Adrenal gland (tissue), 12 donors: Measurements from ENCODE around the gene LYPD6B. TPM values are rescaled to one million over a fixed set of nuclear protein-coding genes. Genes with fewer than 3 reads are reported as not detected.

Source experiments
- DNase-seq, 7 donors: peaks; one replicate each; pipeline ENCODE4 v3.0.0-alpha.2; 2019 to 2020
- H3K27ac ChIP-seq, 5 donors: fragments of 200-600 bp; sonication (generic) in 4 of 5; 1 replicate in 3 of 5; 2 replicates in 2 of 5; pipeline versions ENCODE4 v1.5.1 to v1.8.0; 2016 to 2020; ENCODE audit warnings: mild to moderate bottlenecking in 1 of 5
- H3K27me3 ChIP-seq: fragments of 200-600 bp; 2 replicates; pipeline ENCODE4 v1.8.0; 2021
- H3K36me3 ChIP-seq, 2 donors: fragments of 200-600 bp; replicated peaks in 1 of 2; 1 replicate in 1 of 2; 2 replicates in 1 of 2; pipeline versions ENCODE4 v1.5.1 to v1.8.0; 2018 to 2022
- H3K4me1 ChIP-seq, 2 donors: fragments of 200-600 bp; replicated peaks in 1 of 2; 1 replicate in 1 of 2; 2 replicates in 1 of 2; pipeline versions ENCODE4 v1.5.1 to v1.8.0; 2018 to 2021
- H3K4me3 ChIP-seq, 4 donors: fragments of 200-600 bp; sonication (generic) in 3 of 4; one replicate each; pipeline ENCODE4 v1.5.1; 2016 to 2018
- H3K9me3 ChIP-seq, 3 donors: fragments of 200-600 bp; sonication (generic) in 1 of 3; replicated peaks in 1 of 3; 1 replicate in 2 of 3; 2 replicates in 1 of 3; pipeline versions ENCODE4 v1.5.1 to v1.8.0; 2016 to 2021
- POLR2A ChIP-seq, 2 donors: fragments of 450-650 bp; IDR thresholded peaks; one replicate each; pipeline ENCODE4 v1.6.1; 2017; ENCODE audit warnings: antibody characterized with exemption in 2 of 2, mild to moderate bottlenecking in 2 of 2, moderate library complexity in 1 of 2
- WGBS, 4 donors: extraction: QIAGEN DNeasy Blood & Tissue Kit in 2 of 4; methylation state at CpG; one replicate each; pipeline versions ENCODE4 v1.1.5 to v1.1.7; 2013 to 2017; 5-methylcytosine and 5-hydroxymethylcytosine counted together
- intact Hi-C, 2 donors: fragments of 100-400 bp; cut with DNase I; formaldehyde crosslinking; loops; one replicate each; pipeline versions ENCODE4 v1.14.1 to v1.15.0; 2022 to 2023
- polyA plus RNA-seq, 3 donors: library from polyadenylated mRNA; stranded (reverse); fragments of 200-250 nt in 2 of 3; fragments of 350-450 nt in 1 of 3; fragmentation: Illumina TruSeq in 1 of 3; extraction: RNeasy Lipid Tissue Mini Kit (QIAGEN cat#74804) in 1 of 3; gene quantifications; one replicate each; pipeline ENCODE4 v1.2.3, GENCODE V29; 2013 to 2014
- total RNA-seq, 9 donors: library from RNA; depleted of rRNA in 4 of 9; stranded (reverse); fragments of >200 nt in 4 of 9; fragments of 120-200 nt in 1 of 9; fragmentation: NEBNext Ultra II Directional in 1 of 9; extraction: Animal tissue kit (Norgen Biotek cat#: 25700) in 1 of 9; gene quantifications; one replicate each; pipeline versions ENCODE4 v1.1.0 to v1.2.4, GENCODE V29; 2013 to 2023
- TF ChIP-seq, protein P1 (sequence below), 6 experiments: fragments of 450-650 bp in 4 of 6; fragments of 200-600 bp in 2 of 6; sonication (generic) in 1 of 6; IDR thresholded peaks; 1 replicate in 5 of 6; 2 replicates in 1 of 6; pipeline versions ENCODE4 v1.5.1 to v1.8.0; 2016 to 2021; ENCODE audit warnings: antibody characterized with exemption in 6 of 6, mild to moderate bottlenecking in 2 of 6, moderate library complexity in 1 of 6
- donor health status: healthy with polysubstance abuse.
- donor health status: Bipolar disorder and iron deficiency.
- donor health status: DM: yes; HTN: yes; CAD: no.
- donor health status: DM: no; HTN: no; CAD: no.
- donor health status: DM: no; HTN: no; CAD: no.
- donor health status: DM: yes; HTN: yes; CAD: no.

The LYPD6B gene
- total and polyA plus RNA-seq, 12 donors, result 0.15 to 0.98 (median 0.50) TPM; not detected in 2

DNA sequence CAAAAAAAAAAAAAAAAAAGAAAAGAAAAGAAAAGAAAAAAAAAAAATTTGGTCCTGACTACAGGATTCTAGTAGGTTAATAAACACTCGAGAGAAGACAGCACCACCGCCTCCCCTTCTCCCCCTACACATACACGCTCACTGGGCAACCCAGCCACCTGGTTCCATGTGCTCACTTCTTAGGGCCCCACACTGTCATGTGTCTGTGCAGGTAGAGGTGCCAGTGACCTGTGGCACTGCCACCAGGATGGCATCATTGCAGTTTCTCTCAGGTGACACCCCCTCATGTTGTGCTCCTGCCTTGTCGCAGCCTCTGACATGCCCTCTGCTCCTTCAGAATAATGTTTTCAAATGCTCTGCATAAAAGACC is 39.7 kb upstream of the LYPD6B start:
- TF ChIP-seq POLR2A (IDR thresholded peaks at IDR 0.05), result no peak
- TF ChIP-seq, protein P1, sequence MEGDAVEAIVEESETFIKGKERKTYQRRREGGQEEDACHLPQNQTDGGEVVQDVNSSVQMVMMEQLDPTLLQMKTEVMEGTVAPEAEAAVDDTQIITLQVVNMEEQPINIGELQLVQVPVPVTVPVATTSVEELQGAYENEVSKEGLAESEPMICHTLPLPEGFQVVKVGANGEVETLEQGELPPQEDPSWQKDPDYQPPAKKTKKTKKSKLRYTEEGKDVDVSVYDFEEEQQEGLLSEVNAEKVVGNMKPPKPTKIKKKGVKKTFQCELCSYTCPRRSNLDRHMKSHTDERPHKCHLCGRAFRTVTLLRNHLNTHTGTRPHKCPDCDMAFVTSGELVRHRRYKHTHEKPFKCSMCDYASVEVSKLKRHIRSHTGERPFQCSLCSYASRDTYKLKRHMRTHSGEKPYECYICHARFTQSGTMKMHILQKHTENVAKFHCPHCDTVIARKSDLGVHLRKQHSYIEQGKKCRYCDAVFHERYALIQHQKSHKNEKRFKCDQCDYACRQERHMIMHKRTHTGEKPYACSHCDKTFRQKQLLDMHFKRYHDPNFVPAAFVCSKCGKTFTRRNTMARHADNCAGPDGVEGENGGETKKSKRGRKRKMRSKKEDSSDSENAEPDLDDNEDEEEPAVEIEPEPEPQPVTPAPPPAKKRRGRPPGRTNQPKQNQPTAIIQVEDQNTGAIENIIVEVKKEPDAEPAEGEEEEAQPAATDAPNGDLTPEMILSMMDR (IDR thresholded peaks at IDR 0.05), result no peak
- intact Hi-C loops, result loop anchor here (10.0 kb wide), 3 partner anchors 354 to 464 kb away; partner anchors contain the start of gene EPC2 (in 1 of the 2)

DNA sequence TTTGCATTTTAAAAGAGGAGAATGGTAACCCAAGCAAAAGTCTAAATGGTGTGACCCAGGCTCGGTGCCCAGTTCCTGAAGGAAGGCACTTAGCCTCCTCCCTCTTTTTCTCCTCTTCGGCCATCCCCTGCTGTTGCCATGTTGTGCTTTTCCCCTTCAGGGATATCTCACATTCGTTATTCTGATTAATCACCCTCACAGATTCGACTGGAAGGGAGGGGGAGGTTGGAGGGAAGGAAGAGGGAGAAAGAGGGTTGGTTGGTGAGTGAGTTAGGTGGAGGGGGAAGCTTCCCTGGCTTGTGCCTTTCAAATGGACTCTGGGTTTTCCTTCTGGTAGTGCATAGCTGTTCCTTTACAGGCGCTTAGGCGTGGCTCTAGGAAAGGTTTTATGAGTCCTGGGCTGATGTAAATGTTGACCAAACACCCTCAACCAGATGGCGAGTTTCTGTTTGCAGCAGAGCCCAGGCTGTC is 39.0 kb upstream of the LYPD6B start:
- intact Hi-C loops, result loop anchor here (10.0 kb wide), 3 partner anchors 355 to 465 kb away; partner anchors contain the start of gene EPC2 (in 1 of the 2)

More for the DNA sequence above, 39.7 kb upstream of the LYPD6B start:
- H3K36me3 ChIP-seq, result no peaks in the 10 kb centered on the region
- peaks cover 0 to 7% of the 10 kb centered on the region in 2 donors for H3K4me1 ChIP-seq
- no peaks in the 10 kb centered on the region for H3K9me3 ChIP-seq
- no peaks in the 10 kb centered on the region for H3K27me3 ChIP-seq
- H3K27ac ChIP-seq, result no peak overlapping the region
- DNase-seq, result no peak
- H3K4me3 ChIP-seq, result no peak overlapping the region
- 92 to 96% (median 95%) methylated on average over 4 of the region's 4 CpGs for WGBS, 4 donors

DNA sequence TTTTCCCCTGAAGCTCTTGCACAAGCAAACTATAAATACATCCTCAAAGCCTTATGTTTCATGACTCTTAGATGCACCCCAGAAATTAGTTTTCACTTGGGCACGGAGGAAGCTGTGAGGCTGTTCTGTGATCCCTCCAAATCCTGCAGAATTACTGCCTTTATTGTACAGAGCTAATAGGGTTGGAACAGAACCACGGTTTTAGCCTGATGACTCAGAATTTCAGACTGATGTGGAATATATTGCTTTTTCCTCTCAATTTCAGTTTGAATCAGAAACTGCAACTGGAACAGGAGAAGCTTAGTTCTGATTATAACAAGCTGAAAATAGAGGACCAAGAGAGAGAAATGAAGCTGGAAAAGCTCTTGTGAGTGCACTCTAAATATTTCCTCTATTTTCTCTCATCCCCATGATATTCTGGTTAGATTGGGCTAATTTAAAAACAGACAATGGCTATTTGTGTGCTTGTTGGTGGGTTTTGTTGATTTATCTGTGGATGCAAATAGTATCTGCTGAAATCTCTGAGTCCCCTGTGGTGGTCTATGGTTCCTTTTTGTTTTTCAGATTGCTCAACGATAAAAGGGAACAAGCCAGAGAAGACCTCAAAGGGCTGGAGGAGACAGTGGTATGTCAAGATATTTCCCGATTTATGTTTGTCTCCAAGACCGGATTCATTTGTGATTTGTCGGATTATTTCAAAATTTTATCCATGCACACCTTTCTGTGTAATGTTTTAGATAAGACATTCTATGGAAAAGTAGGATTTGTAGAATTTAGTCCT is 38.2 kb upstream of the LYPD6B start:
- Histone ChIP-seq H3K27me3 (no peaks in the 10 kb centered on the region), H3K27ac (no peak overlapping the region), H3K4me1 (peaks cover 0 to 16% of the 10 kb centered on the region in 2 donors), H3K4me3 (no peak overlapping the region), H3K9me3 (no peaks in the 10 kb centered on the region), H3K36me3 (no peaks in the 10 kb centered on the region)
- no peak for DNase-seq
- TF ChIP-seq, protein P1 (IDR thresholded peaks at IDR 0.05), result no peak
- TF ChIP-seq POLR2A (IDR thresholded peaks at IDR 0.05), result no peak
- intact Hi-C loops, result no loop called here
- WGBS, 4 donors, result 66 to 76% (median 69%) methylated on average over 6 of the region's 6 CpGs

More for the DNA sequence above, 39.0 kb upstream of the LYPD6B start:
- WGBS, 4 donors, result 56 to 64% (median 59%) methylated on average over 7 of the region's 7 CpGs
- H3K4me3 ChIP-seq, result no peak overlapping the region
- H3K4me1 ChIP-seq, result peaks cover 0 to 11% of the 10 kb centered on the region in 2 donors
- H3K36me3 ChIP-seq, result no peaks in the 10 kb centered on the region
- TF ChIP-seq POLR2A (IDR thresholded peaks at IDR 0.05), result no peak
- TF ChIP-seq, protein P1 (IDR thresholded peaks at IDR 0.05), result no peak
- H3K9me3 ChIP-seq, result no peaks in the 10 kb centered on the region
- H3K27ac ChIP-seq, result no peak overlapping the region
- H3K27me3 ChIP-seq, result no peaks in the 10 kb centered on the region
- DNase-seq, result no peak

DNA sequence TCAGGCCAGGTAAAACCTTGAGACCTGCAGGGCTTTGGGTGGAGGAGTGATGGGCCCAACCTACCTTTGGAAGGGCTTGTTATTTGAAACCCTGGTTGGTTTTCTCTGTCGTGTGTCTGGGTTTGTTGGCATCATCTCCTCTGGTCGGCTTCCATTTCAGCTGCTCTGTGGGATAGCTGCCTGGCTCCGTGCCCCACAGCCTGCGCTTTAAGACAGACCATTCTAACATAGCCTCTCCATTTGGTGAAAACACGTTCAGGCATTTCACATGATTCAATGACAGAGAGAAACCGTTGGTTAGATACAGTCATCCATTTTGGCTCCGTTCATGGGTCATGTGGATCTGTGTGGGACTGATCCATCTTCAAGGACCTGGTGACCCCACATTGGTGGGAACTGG is 37.0 kb upstream of the LYPD6B start:
- Histone ChIP-seq H3K9me3 (no peaks in the 10 kb centered on the region), H3K27me3 (no peaks in the 10 kb centered on the region), H3K36me3 (no peaks in the 10 kb centered on the region), H3K4me3 (no peak overlapping the region), H3K4me1 (peaks cover 0 to 16% of the 10 kb centered on the region in 2 donors), H3K27ac (no peak overlapping the region)
- TF ChIP-seq POLR2A (IDR thresholded peaks at IDR 0.05), result no peak
- TF ChIP-seq, protein P1 (IDR thresholded peaks at IDR 0.05), result no peak
- no peak for DNase-seq
- 90 to 93% (median 92%) methylated on average over 7 of the region's 7 CpGs for WGBS, 4 donors
- intact Hi-C loops, result no loop called here
